ENCODE results near the gene ATP9A. TPM values are rescaled to one million over a fixed set of nuclear protein-coding genes. Genes with fewer than 3 reads are reported as not detected.
"Not testable (repeated sequence)": the region's sequence is repeated elsewhere in the genome, so short reads cannot be mapped to it uniquely, and the experiment has no call there.

ATP9A gene
- total and polyA plus RNA-seq, 2 of the 8 experiments (the other 6 are each of a cell fraction or from before 2014, with no cell fraction given), result 5.0 to 6.4 TPM

DNA sequence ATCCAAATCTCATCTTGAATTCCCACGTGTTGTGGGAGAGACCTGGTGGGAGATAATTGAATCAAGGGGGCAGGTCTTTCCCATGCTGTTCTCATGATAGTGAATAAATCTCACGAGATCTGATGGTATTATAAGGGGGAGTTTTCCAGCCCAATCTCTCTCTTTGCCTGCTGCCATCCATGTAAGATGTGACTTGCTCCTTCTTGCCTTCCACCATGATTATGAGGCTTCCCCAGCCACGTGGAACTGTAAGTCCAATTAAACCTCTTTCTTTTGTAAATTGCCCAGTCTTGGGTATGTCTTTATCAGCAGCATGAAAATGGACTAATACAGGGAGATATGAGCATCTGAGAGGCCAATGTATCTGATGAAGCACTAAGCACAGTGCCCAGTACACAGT, 199.7 kb downstream of the ATP9A start:
- not testable (repeated sequence) for H2BK12ac ChIP-seq (ENCODE audit: low read depth, low read length); H4K91ac ChIP-seq (replicated peaks; ENCODE audit: insufficient read length, low read length); H2BK20ac ChIP-seq (ENCODE audit: low read length); H2AK5ac ChIP-seq (ENCODE audit: low read depth, low read length); DNase-seq (ENCODE audit: low read depth in 1 of 2, low spot score in 2 of 2); H2BK120ac ChIP-seq (replicated peaks; ENCODE audit: low read depth, low read length); H3K27ac ChIP-seq (ENCODE audit: low read depth, low read length); H3K9ac ChIP-seq (replicated peaks in 1 of 4; ENCODE audit: extremely low read depth in 1 of 4, low read depth in 3 of 4, low read length in 3 of 4); H3K4me3 ChIP-seq (ENCODE audit: extremely low read depth in 1 of 4, insufficient read depth in 2 of 4, low read depth in 3 of 4, low read length in 4 of 4); H3K23ac ChIP-seq (ENCODE audit: insufficient read length); H2BK15ac ChIP-seq (ENCODE audit: low read length); H3K18ac ChIP-seq (ENCODE audit: extremely low read depth, low read length); H2BK5ac ChIP-seq (ENCODE audit: low read depth, low read length); H3K4ac ChIP-seq (replicated peaks; ENCODE audit: insufficient read length, low read depth, low read length); H3K14ac ChIP-seq (ENCODE audit: insufficient read length); H4K20me1 ChIP-seq (replicated peaks in 1 of 2; ENCODE audit: control insufficient read depth in 1 of 2, insufficient read depth in 2 of 2, low read length in 2 of 2); H3K9me3 ChIP-seq (ENCODE audit: insufficient read depth in 2 of 2, low read depth in 1 of 2, low read length in 1 of 2); H3K36me3 ChIP-seq (ENCODE audit: control insufficient read depth in 2 of 4, insufficient read depth in 4 of 4, low read length in 3 of 4); H3K4me1 ChIP-seq (replicated peaks in 1 of 4; ENCODE audit: control insufficient read depth in 3 of 4, insufficient read depth in 4 of 4, low read length in 3 of 4); H3K23me2 ChIP-seq (ENCODE audit: low read depth, low read length); FAIRE-seq; H4K8ac ChIP-seq (ENCODE audit: extremely low read depth, insufficient read depth, low read length); H3K79me2 ChIP-seq (ENCODE audit: control insufficient read depth in 1 of 2, insufficient read depth in 2 of 2, low read length in 2 of 2); H3K79me1 ChIP-seq (ENCODE audit: low read depth, low read length); H4K5ac ChIP-seq (ENCODE audit: insufficient read length, low read depth, low read length); H3K4me2 ChIP-seq (ENCODE audit: insufficient read depth in 1 of 2, low read depth in 2 of 2, low read length in 2 of 2); H2AFZ ChIP-seq (ENCODE audit: low read length); H3K56ac ChIP-seq (replicated peaks; ENCODE audit: insufficient read length, low read depth, low read length)
- peaks cover 4 to 14% (median 10%) of the 10 kb centered on the region in 4 experiments for H3K27me3 ChIP-seq (replicated peaks in 1 of 4; ENCODE audit: control insufficient read depth in 3 of 4, extremely low read depth in 1 of 4, insufficient read depth in 3 of 4, low read length in 3 of 4)
- CTCF ChIA-PET (ENCODE audit: partially characterized antibody), result interaction anchor here (1.3 kb wide), 1 partner anchor 27 kb away, joined by 3 read pairs; no protein-coding TSS in a partner anchor
- WGBS, 2 experiments (ENCODE audit: extremely low coverage in 1 of 2, insufficient coverage in 1 of 2, insufficient read length in 1 of 2, insufficient replicate concordance in 2 of 2, low coverage in 1 of 2, low lambda C conversion rate in 2 of 2, missing lambda C conversion rate in 1 of 2), result 86% methylated on average over 3 of the region's 3 CpGs; no CpG with 5 or more reads in 1 of the 2 experiments
- POLR2A ChIA-PET (ENCODE audit: partially characterized antibody), result interaction anchor here (1.3 kb wide), 1 partner anchor 18 kb away, joined by 3 read pairs; no protein-coding TSS in a partner anchor

Data from H1 (cell line).